GM19395 (cell line): Measurements from ENCODE around the gene PLEKHA8.

Experiments used
- ATAC-seq: cut with Tn5 transposase; IDR thresholded peaks from one replicate; pipeline ENCODE4 v1.9.1; 2021; ENCODE audit warnings: mild to moderate bottlenecking, moderate library complexity; ENCODE audit not compliant: unreplicated experiment

Gene PLEKHA8

GRCh38 chr7:30061786-30062185, 33.6 kb downstream of the PLEKHA8 start:
- peak; percentile 87 for ATAC-seq

GRCh38 chr7:30062587-30062986, 34.4 kb downstream of the PLEKHA8 start:
- ATAC-seq, result no peak

DNA sequence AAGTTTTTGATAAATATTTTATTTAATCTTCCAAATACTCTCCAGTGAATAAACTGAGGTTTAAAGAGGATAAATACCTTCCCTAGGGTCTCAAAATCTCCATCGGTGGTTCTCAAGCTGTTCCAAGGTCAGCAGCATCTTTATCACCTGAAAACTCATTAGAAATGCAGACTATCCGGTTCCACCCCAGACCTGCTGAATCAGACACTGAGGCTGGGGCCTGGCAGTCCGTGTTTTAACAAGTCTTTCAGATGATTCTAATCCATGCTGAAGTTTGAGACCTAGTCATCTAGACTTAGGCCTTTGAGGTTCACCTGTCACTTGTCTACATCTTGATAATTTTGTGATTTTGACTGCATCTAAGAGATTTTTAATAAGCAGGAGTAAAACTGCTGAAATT, 37.5 kb downstream of the PLEKHA8 start:
- ATAC-seq, result no peak

GRCh38 chr7:30066687-30067086, 38.5 kb downstream of the PLEKHA8 start:
- no peak for ATAC-seq

GRCh38 chr7:30068117-30068516, 39.9 kb downstream of the PLEKHA8 start:
- no peak for ATAC-seq

GRCh38 chr7:30069096-30069867, 41.1 kb downstream of the PLEKHA8 start:
- no peak for ATAC-seq

DNA sequence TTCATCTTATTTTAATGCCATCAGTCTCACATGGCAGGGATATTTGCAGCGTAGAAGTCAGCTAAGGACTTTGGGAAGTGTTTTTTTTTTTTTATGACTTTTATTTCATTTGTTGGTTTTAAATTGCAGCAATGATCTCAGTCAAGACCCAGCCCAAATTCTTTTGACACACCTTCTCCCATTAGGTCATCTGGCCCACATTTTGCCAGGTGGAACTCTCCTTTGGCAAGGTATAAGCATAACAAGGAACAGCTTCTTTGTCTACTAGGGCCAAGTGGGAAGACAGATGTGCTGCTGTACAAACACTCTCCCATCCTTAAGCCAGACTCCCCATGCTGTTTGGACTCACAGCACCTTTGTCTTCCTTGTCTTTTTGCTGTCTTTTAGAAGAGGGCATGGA, 41.8 kb downstream of the PLEKHA8 start:
- no peak for ATAC-seq

- no peak for ATAC-seq
These were observed 44.5 kb downstream of the PLEKHA8 start for GRCh38 chr7:30072735-30073134.

GRCh38 chr7:30074422-30075030, 46.3 kb downstream of the PLEKHA8 start:
- ATAC-seq, result no peak

DNA sequence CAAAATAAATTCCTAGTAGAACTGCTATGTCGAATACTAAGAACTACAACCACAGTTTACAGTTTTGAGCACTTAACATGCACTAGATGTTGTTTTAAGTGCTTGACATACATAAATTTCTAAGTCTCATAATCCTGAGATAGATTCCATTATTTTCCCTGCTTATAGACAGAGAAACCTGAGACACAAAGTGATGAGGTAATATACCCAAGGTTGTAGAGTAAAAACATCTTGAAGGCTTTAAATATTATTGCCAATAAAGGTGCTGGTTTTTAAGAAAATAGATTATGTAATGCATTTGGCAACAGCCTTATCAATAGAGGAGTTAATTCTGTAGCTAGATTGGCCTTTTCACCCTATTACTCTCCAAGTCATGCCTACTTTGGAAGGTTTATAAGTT, 48.2 kb downstream of the PLEKHA8 start:
- ATAC-seq, result no peak

- ATAC-seq, result no peak
These were observed 50.1 kb downstream of the PLEKHA8 start for GRCh38 chr7:30078280-30078679.

GRCh38 chr7:30079880-30080279, 51.7 kb downstream of the PLEKHA8 start:
- no peak for ATAC-seq

- ATAC-seq, result no peak
These were observed 52.6 kb downstream of the PLEKHA8 start for GRCh38 chr7:30080818-30081217.

- no peak for ATAC-seq
These were observed 54.5 kb downstream of the PLEKHA8 start for GRCh38 chr7:30082686-30083085.

GRCh38 chr7:30083334-30083733, 55.1 kb downstream of the PLEKHA8 start:
- no peak for ATAC-seq

DNA sequence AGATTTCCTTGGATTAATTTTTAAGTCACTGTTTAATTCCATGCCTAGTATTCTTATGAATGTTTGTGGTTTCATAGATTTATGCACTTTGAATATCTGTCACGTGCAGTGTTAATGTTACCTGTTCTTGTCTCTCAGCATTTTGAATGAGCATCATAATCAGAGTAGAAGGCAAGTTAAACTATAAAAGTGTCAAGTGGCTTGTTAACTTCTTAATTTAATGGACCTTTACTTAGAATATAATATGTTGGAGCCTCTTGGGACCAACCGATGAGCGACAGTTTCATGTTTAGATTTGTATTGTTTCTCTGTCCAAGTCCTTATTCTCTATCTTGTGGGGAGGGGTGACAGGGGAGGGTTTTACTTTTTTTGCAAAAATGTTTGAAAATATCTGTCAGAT, 56.0 kb downstream of the PLEKHA8 start:
- no peak for ATAC-seq

DNA sequence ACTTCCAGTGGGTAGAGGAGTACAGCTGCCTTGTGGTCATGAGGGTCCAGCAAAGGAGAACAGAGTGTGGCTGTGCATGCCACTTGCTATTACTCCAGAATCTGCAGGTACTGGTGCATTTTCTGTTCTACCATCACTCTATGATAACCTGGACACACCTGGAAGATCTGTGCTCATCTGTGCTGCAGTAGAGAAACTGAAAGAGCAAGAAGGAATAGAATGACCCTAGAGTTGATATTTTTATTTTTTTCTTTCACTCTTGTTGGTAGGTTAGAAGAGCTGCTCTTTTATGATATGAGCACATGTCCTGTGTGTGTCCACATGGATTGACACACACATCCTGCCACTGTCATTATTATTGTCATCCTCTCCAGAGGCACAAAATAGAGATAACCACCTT, 58.3 kb downstream of the PLEKHA8 start:
- no peak for ATAC-seq

- ATAC-seq, result no peak
These were observed 59.2 kb downstream of the PLEKHA8 start for GRCh38 chr7:30087371-30087770.

GRCh38 chr7:30088362-30088761, 60.1 kb downstream of the PLEKHA8 start:
- ATAC-seq, result no peak

DNA sequence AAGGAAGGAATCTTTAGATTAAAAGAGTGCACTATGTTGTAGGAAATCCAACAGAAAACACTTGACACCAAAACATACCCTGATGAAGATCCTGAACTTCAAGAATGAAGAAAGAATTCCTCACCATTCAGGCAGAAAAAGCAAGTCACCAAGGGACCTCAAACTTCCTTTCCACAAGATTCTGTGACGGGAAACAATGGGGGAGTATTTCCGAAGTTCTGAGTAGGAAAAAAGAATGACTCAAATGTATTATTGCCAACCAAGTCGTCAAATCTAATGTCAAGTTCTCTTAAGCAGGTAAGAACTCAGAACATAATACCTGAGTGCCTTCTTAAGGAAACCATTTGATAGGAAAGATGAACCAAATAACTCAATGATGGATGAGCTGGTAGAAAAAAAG, 61.9 kb downstream of the PLEKHA8 start:
- ATAC-seq, result no peak

- no peak for ATAC-seq
These were observed 63.3 kb downstream of the PLEKHA8 start for GRCh38 chr7:30091491-30091912.

DNA sequence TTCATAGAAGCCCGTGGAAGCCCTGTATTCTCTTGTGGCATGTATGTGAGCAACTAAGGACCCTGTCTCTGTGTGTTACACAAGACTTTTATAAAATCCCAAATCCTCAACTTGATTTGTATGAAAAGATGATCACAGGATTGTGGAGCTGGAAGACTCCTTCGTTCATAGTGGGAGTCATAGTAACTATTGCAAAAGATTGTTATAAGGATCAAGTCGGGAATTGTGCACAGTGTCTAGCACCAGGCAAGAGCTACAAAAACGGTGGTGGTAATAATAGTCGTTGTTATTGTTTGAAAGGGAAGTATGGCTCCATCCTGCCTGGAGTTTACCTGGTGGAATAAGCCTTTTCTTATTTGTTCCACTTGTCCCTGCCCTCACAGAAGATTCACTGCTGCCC, 63.8 kb downstream of the PLEKHA8 start:
- ATAC-seq, result no peak
